H1 (cell line): ENCODE data around the gene ZBTB7A. TPM values are rescaled to one million over a fixed set of nuclear protein-coding genes. Genes with fewer than 3 reads are reported as not detected.

Experiments used
- CTCF ChIA-PET: fragments of 300-600 bp; sonication (Branson Sonifier 250); formaldehyde crosslinking; loops from one replicate; lab custom pipeline; 2021; ENCODE audit not compliant: partially characterized antibody; lab: Charles Lee
- POLR2A ChIA-PET: fragments of 300-600 bp; sonication (Branson Sonifier 250); formaldehyde crosslinking; loops from one replicate; lab custom pipeline; 2021; ENCODE audit warnings: inconsistent platforms; ENCODE audit not compliant: partially characterized antibody; lab: Charles Lee
- DNase-seq, 2 experiments: peaks; one replicate each; pipeline versions ENCODE4 v3.0.0 to v3.0.0-alpha.2; 2010 to 2022; ENCODE audit warnings: low spot score in 2 of 2, low read depth in 1 of 2, mixed read lengths in 1 of 2
- FAIRE-seq: peaks from 2 replicates; lab custom pipeline; 2011; peaks lifted over from hg19 to GRCh38; lab: Jason Lieb, UNC
- H2AFZ ChIP-seq: 2 replicates; pipeline ENCODE4 v1.8.1; 2012; ENCODE audit warnings: low read length, inconsistent platforms
- H2AK5ac ChIP-seq: 2 replicates; pipeline ENCODE4 v1.6.1; 2013; ENCODE audit warnings: low read depth, low read length
- H2BK120ac ChIP-seq: replicated peaks from 2 replicates; pipeline ENCODE3; 2013; ENCODE audit warnings: low read depth, low read length, inconsistent platforms
- H2BK12ac ChIP-seq: 2 replicates; pipeline ENCODE4 v1.6.1; 2013; ENCODE audit warnings: low read depth, low read length
- H2BK15ac ChIP-seq: 2 replicates; pipeline ENCODE4 v1.6.1; 2013; ENCODE audit warnings: low read length
- H2BK20ac ChIP-seq: 2 replicates; pipeline ENCODE4 v1.6.1; 2013; ENCODE audit warnings: low read length
- H2BK5ac ChIP-seq: 2 replicates; pipeline ENCODE4 v1.6.1; 2013; ENCODE audit warnings: low read depth, low read length
- H3K14ac ChIP-seq: 2 replicates; pipeline ENCODE4 v1.6.1; 2013; ENCODE audit warnings: inconsistent platforms; ENCODE audit not compliant: insufficient read length
- H3K18ac ChIP-seq: 2 replicates; pipeline ENCODE4 v1.6.1; 2013; ENCODE audit warnings: low read length; ENCODE audit errors: extremely low read depth
- H3K23ac ChIP-seq: 2 replicates; pipeline ENCODE4 v1.6.1; 2013; ENCODE audit warnings: inconsistent platforms; ENCODE audit not compliant: insufficient read length
- H3K23me2 ChIP-seq: 2 replicates; pipeline ENCODE4 v1.6.1; 2013; ENCODE audit warnings: low read depth, low read length
- H3K27ac ChIP-seq: 2 replicates; pipeline ENCODE4 v1.6.1; 2011; ENCODE audit warnings: low read depth, low read length, inconsistent platforms
- H3K27me3 ChIP-seq, 4 experiments: replicated peaks in 1 of 4; 1 replicate in 1 of 4; 2 replicates in 3 of 4; pipeline versions ENCODE4 v1.6.1 to v1.8.1; 2011 to 2013; ENCODE audit warnings: low read length in 3 of 4, mild to moderate bottlenecking in 3 of 4, inconsistent platforms in 2 of 4, mixed read lengths in 2 of 4, moderate library complexity in 1 of 4; ENCODE audit not compliant: control insufficient read depth in 3 of 4, insufficient read depth in 3 of 4; ENCODE audit errors: extremely low read depth in 1 of 4
- H3K36me3 ChIP-seq, 4 experiments: 2 replicates each; pipeline versions ENCODE4 v1.6.1 to v1.8.1; 2011 to 2013; ENCODE audit warnings: mild to moderate bottlenecking in 4 of 4, low read length in 3 of 4, moderate library complexity in 2 of 4, control low read depth in 1 of 4, inconsistent platforms in 1 of 4; ENCODE audit not compliant: insufficient read depth in 4 of 4, control insufficient read depth in 2 of 4
- H3K4ac ChIP-seq: replicated peaks from 2 replicates; pipeline ENCODE3; 2013; ENCODE audit warnings: low read length, low read depth, mixed read lengths, inconsistent platforms; ENCODE audit not compliant: insufficient read length
- H3K4me1 ChIP-seq, 4 experiments: replicated peaks in 1 of 4; 1 replicate in 1 of 4; 2 replicates in 3 of 4; pipeline versions ENCODE4 v1.6.1 to v1.8.1; 2011 to 2013; ENCODE audit warnings: low read length in 3 of 4, inconsistent platforms in 2 of 4, mixed read lengths in 1 of 4; ENCODE audit not compliant: insufficient read depth in 4 of 4, control insufficient read depth in 3 of 4
- H3K4me2 ChIP-seq, 2 experiments: 2 replicates each; pipeline versions ENCODE4 v1.6.1 to v1.8.1; 2011 to 2013; ENCODE audit warnings: low read depth in 2 of 2, low read length in 2 of 2, control low read depth in 1 of 2, inconsistent platforms in 1 of 2, mild to moderate bottlenecking in 1 of 2; ENCODE audit not compliant: insufficient read depth in 1 of 2
- H3K4me3 ChIP-seq, 4 experiments: fragments of 200-600, 300-600 bp in 1 of 4; sonication (generic), shearing (Covaris generic), sonication (Bioruptor Twin) in 1 of 4; 2 replicates each; pipeline versions ENCODE4 v1.5.1 to v1.8.1; 2011 to 2016; ENCODE audit warnings: low read length in 4 of 4, low read depth in 3 of 4, control low read depth in 2 of 4, inconsistent platforms in 2 of 4, mild to moderate bottlenecking in 2 of 4, mixed read lengths in 1 of 4, moderate library complexity in 1 of 4; ENCODE audit not compliant: insufficient read depth in 2 of 4; ENCODE audit errors: extremely low read depth in 1 of 4
- H3K56ac ChIP-seq: replicated peaks from 2 replicates; pipeline ENCODE3; 2013; ENCODE audit warnings: low read depth, mild to moderate bottlenecking, mixed read lengths, low read length, inconsistent platforms; ENCODE audit not compliant: insufficient read length
- H3K79me1 ChIP-seq: 2 replicates; pipeline ENCODE4 v1.6.1; 2013; ENCODE audit warnings: low read depth, low read length, control low read depth
- H3K79me2 ChIP-seq, 2 experiments: 2 replicates each; pipeline versions ENCODE4 v1.6.1 to v1.8.1; 2012 to 2013; ENCODE audit warnings: low read length in 2 of 2, mild to moderate bottlenecking in 2 of 2, inconsistent platforms in 1 of 2; ENCODE audit not compliant: insufficient read depth in 2 of 2, control insufficient read depth in 1 of 2
- H3K9ac ChIP-seq, 4 experiments: replicated peaks in 1 of 4; 1 replicate in 1 of 4; 2 replicates in 3 of 4; pipeline versions ENCODE4 v1.6.1 to v1.8.1; 2011 to 2013; ENCODE audit warnings: low read depth in 3 of 4, low read length in 3 of 4, control low read depth in 2 of 4, mild to moderate bottlenecking in 2 of 4, moderate library complexity in 2 of 4, inconsistent platforms in 1 of 4; ENCODE audit errors: extremely low read depth in 1 of 4
- H3K9me3 ChIP-seq, 2 experiments: 2 replicates each; pipeline versions ENCODE4 v1.6.1 to v1.8.1; 2012 to 2013; ENCODE audit warnings: mild to moderate bottlenecking in 2 of 2, moderate library complexity in 2 of 2, control low read depth in 1 of 2, inconsistent platforms in 1 of 2, low read depth in 1 of 2, low read length in 1 of 2, mixed read lengths in 1 of 2; ENCODE audit not compliant: insufficient read depth in 2 of 2
- H4K20me1 ChIP-seq, 2 experiments: replicated peaks in 1 of 2; 2 replicates each; pipeline versions ENCODE3 to v1.8.1; 2011 to 2013; ENCODE audit warnings: inconsistent platforms in 2 of 2, low read length in 2 of 2, mild to moderate bottlenecking in 1 of 2; ENCODE audit not compliant: insufficient read depth in 2 of 2, control insufficient read depth in 1 of 2
- H4K5ac ChIP-seq: 2 replicates; pipeline ENCODE4 v1.6.1; 2013; ENCODE audit warnings: low read length, low read depth, mixed read lengths, inconsistent platforms; ENCODE audit not compliant: insufficient read length
- H4K8ac ChIP-seq: 2 replicates; pipeline ENCODE4 v1.8.0; 2013; ENCODE audit warnings: mild to moderate bottlenecking, moderate library complexity, low read length, inconsistent platforms; ENCODE audit not compliant: insufficient read depth; ENCODE audit errors: extremely low read depth
- H4K91ac ChIP-seq: replicated peaks from 2 replicates; pipeline ENCODE3; 2013; ENCODE audit warnings: low read length, mixed read lengths, inconsistent platforms; ENCODE audit not compliant: insufficient read length
- ATF2 ChIP-seq: IDR thresholded peaks from 2 replicates; pipeline ENCODE4 v1.6.1; 2012; ENCODE audit warnings: low read length, inconsistent platforms
- EGR1 ChIP-seq: IDR thresholded peaks from 2 replicates; pipeline ENCODE4 v1.6.1; 2011; ENCODE audit warnings: low read depth, low read length, borderline replicate concordance
- RBBP5 ChIP-seq: IDR thresholded peaks from 2 replicates; pipeline ENCODE4 v1.7.1; 2012; ENCODE audit warnings: low read depth, mild to moderate bottlenecking, inconsistent platforms, low read length, moderate library complexity, borderline replicate concordance
- RFX5 ChIP-seq: IDR thresholded peaks from 2 replicates; pipeline ENCODE4 v1.6.1; 2011; ENCODE audit warnings: low read depth, low read length, improper control_type of control experiment, borderline replicate concordance
- SIN3A ChIP-seq, 2 experiments: IDR thresholded peaks in 1 of 2; conservative IDR thresholded peaks in 1 of 2; 2 replicates each; pipeline ENCODE4 v1.6.1; 2011 to 2012; ENCODE audit warnings: low read length in 2 of 2, improper control_type of control experiment in 1 of 2, low read depth in 1 of 2, mild to moderate bottlenecking in 1 of 2
- SIX5 ChIP-seq: IDR thresholded peaks from 2 replicates; pipeline ENCODE4 v1.6.1; 2011; ENCODE audit warnings: mild to moderate bottlenecking, low read depth, low read length
- SP2 ChIP-seq: IDR thresholded peaks from 2 replicates; pipeline ENCODE4 v1.6.1; 2012; ENCODE audit warnings: mild to moderate bottlenecking, low read length, inconsistent platforms
- TBP ChIP-seq: IDR thresholded peaks from 2 replicates; pipeline ENCODE4 v1.6.1; 2011; ENCODE audit warnings: low read depth, low read length, improper control_type of control experiment
- TCF12 ChIP-seq: IDR thresholded peaks from 2 replicates; pipeline ENCODE4 v1.6.1; 2011; ENCODE audit warnings: low read depth, mild to moderate bottlenecking, low read length
- YY1 ChIP-seq: IDR thresholded peaks from 2 replicates; pipeline ENCODE4 v1.6.1; 2011; ENCODE audit warnings: low read depth, mild to moderate bottlenecking, low read length
- WGBS, 2 experiments: shearing (Covaris generic) in 1 of 2; methylation state at CpG; one replicate each; pipeline versions ENCODE4 v1.1.6 to v1.1.7; 2013 to 2015; ENCODE audit warnings: low lambda C conversion rate in 2 of 2, mixed read lengths in 2 of 2, inconsistent platforms in 1 of 2, low coverage in 1 of 2, missing lambda C conversion rate in 1 of 2; ENCODE audit not compliant: insufficient replicate concordance in 2 of 2, insufficient coverage in 1 of 2, insufficient read length in 1 of 2; ENCODE audit errors: extremely low coverage in 1 of 2, missing lambda C conversion rate in 1 of 2; 5-methylcytosine and 5-hydroxymethylcytosine counted together
- polyA plus RNA-seq, 7 experiments: library from polyadenylated mRNA; depleted of rRNA in 3 of 7; stranded (reverse) in 5 of 7; unstranded in 2 of 7; fragments of >200 nt in 5 of 7; fragments of 200-250 nt in 2 of 7; gene quantifications; 1 replicate in 5 of 7; 2 replicates in 1 of 7; 4 replicates in 1 of 7; pipeline versions ENCODE4 v1.2.1 to v1.2.3, GENCODE V29; 2011 to 2013; ENCODE audit warnings: missing spikeins in 2 of 7, mixed read lengths in 2 of 7
- total RNA-seq: library from RNA; stranded (reverse); fragmentation: NEBNext Ultra II Directional; extraction: Animal tissue kit (Norgen Biotek cat#: 25700); gene quantifications from 2 replicates; pipeline ENCODE4 v1.2.1, GENCODE V29; 2021

ZBTB7A gene
- total and polyA plus RNA-seq, 2 of the 8 experiments (the other 6 are each of a cell fraction or from before 2014, with no cell fraction given) = 5.6 to 17.8 TPM

- FAIRE-seq (no peak), DNase-seq (no peak)
- Histone ChIP-seq H3K56ac (no peak overlapping the region), H3K9me3 (peaks cover 3 to 5% of the 10 kb centered on the region in 2 experiments; a peak in 1 of 4 replicates), H3K79me2 (no peaks in the 10 kb centered on the region), H3K27me3 (no peaks in the 10 kb centered on the region), H4K8ac (peak overlapping the region; percentile 35; the same call in 1 of the 2 replicates), H3K18ac (no peak overlapping the region), H4K91ac (no peak overlapping the region), H2BK12ac (no peak overlapping the region), H3K4ac (no peak overlapping the region), H4K20me1 (peaks cover 2 to 24% of the 10 kb centered on the region in 2 experiments), H3K9ac (no peak overlapping the region), H3K4me1 (peaks cover 0 to under 1% (median 0%) of the 10 kb centered on the region in 4 experiments; a peak in 1 of 7 replicates), H3K23ac (no peak overlapping the region), H4K5ac (no peak overlapping the region), H2AFZ (no peak overlapping the region), H3K4me2 (no peak overlapping the region), H3K27ac (no peak overlapping the region), H2BK120ac (no peak overlapping the region), H3K14ac (no peak overlapping the region), H2AK5ac (no peak overlapping the region), H3K23me2 (peaks cover 9% of the 10 kb centered on the region; the same call in 1 of the 2 replicates), H2BK15ac (no peak overlapping the region), H3K36me3 (peaks cover 0 to 30% (median 20%) of the 10 kb centered on the region in 4 experiments; a peak in 6 of 8 replicates), H3K79me1 (no peaks in the 10 kb centered on the region), H2BK5ac (no peak overlapping the region), H3K4me3 (no peak overlapping the region), H2BK20ac (no peak overlapping the region)
- ChIA-PET CTCF (no interaction called here), POLR2A (interaction anchor here (0.8 to 1.2 kb wide), 3 partner anchors 11 to 21 kb away, joined by 3 read pairs; no protein-coding TSS in a partner anchor)
- 88% methylated on average over 32 of the region's 40 CpGs; no CpG with 5 or more reads in 1 of the 2 experiments for WGBS, 2 experiments
- no peak for TF ChIP-seq RFX5
- no peak for TF ChIP-seq SIX5
- TF ChIP-seq TBP = no peak
- TF ChIP-seq SP2 = no peak
- TF ChIP-seq SIN3A (conservative IDR thresholded peaks at IDR 0.05 in 1 of 2, IDR thresholded peaks at IDR 0.05 in 1 of 2; ENCODE audit: low read depth in 1 of 2, low read length in 2 of 2) = no peak
- TF ChIP-seq ATF2 = no peak
- no peak for TF ChIP-seq RBBP5
- no peak for TF ChIP-seq TCF12
- TF ChIP-seq YY1 = no peak
- no peak for TF ChIP-seq EGR1
Measured at GRCh38 chr19:4038661-4039423, 27.9 kb downstream of the ZBTB7A start.
